ENCODE results near the gene NME7.

DNA sequence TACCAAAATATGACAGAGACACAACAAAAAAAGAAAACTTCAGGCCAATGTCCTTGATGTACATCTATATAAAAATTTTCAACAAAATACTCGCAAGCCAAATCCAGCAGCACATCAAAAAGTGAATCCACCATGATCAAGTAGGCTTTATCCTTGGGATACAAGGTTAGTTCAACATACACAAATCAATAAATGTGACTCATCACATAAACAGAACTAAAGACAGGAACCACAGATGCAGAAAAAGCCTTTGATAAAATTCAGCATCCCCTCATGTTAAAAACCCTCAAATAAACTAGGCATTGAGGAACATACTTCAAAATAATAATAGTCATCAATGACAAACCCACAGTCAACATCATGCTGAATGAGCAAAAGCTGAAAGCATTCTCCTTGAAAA, 101.5 kb downstream of the NME7 start:
- no peak for TF ChIP-seq POLR2A (IDR thresholded peaks at IDR 0.05)
- TF ChIP-seq, protein P1, sequence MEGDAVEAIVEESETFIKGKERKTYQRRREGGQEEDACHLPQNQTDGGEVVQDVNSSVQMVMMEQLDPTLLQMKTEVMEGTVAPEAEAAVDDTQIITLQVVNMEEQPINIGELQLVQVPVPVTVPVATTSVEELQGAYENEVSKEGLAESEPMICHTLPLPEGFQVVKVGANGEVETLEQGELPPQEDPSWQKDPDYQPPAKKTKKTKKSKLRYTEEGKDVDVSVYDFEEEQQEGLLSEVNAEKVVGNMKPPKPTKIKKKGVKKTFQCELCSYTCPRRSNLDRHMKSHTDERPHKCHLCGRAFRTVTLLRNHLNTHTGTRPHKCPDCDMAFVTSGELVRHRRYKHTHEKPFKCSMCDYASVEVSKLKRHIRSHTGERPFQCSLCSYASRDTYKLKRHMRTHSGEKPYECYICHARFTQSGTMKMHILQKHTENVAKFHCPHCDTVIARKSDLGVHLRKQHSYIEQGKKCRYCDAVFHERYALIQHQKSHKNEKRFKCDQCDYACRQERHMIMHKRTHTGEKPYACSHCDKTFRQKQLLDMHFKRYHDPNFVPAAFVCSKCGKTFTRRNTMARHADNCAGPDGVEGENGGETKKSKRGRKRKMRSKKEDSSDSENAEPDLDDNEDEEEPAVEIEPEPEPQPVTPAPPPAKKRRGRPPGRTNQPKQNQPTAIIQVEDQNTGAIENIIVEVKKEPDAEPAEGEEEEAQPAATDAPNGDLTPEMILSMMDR (IDR thresholded peaks at IDR 0.05 in 8 of 11, conservative IDR thresholded peaks at IDR 0.05 in 3 of 11), result no peak
- TF ChIP-seq POLR2AphosphoS5 (IDR thresholded peaks at IDR 0.05), result no peak
